Panc1 (cell line): ENCODE results near the gene KCNH6. TPM values are rescaled to one million over a fixed set of nuclear protein-coding genes. Genes with fewer than 3 reads are reported as not detected.

Experiments used
- ATAC-seq: fragments of 200-7000 bp; cut with Tn5 transposase; 2 replicates; pipeline ENCODE4 v1.9.1; 2020; ENCODE audit warnings: mild to moderate bottlenecking, moderate library complexity
- BruUV-seq: library from RNA; stranded (reverse); fragments of 400-500 nt; replicated peaks from 2 replicates; lab custom pipeline; 2021; lab: Mats Ljungman, UMichigan
- CTCF ChIA-PET: fragments of 300-600 bp; sonication (Branson Sonifier 250); formaldehyde crosslinking; loops from one replicate; lab custom pipeline; 2022; ENCODE audit warnings: antibody characterized with exemption; lab: Charles Lee
- POLR2A ChIA-PET: fragments of 300-600 bp; sonication (Branson Sonifier 250); formaldehyde crosslinking; loops from one replicate; lab custom pipeline; 2022; ENCODE audit warnings: antibody characterized with exemption; lab: Charles Lee
- DNase-seq: peaks from one replicate; pipeline ENCODE4 v3.0.0-alpha.2; 2010; ENCODE audit warnings: low read depth, low spot score
- H3K27ac ChIP-seq: 2 replicates; pipeline ENCODE4 v1.5.1; 2011; ENCODE audit warnings: mild to moderate bottlenecking, low read length, inconsistent platforms
- H3K27me3 ChIP-seq: fragments of 200-500 bp; sonication (Bioruptor generic); 2 replicates; pipeline ENCODE4 v1.6.0; 2014; ENCODE audit warnings: low read length, inconsistent platforms; ENCODE audit not compliant: control insufficient read depth, insufficient read depth
- H3K36me3 ChIP-seq: fragments of 200-500 bp; sonication (Bioruptor generic); 2 replicates; pipeline ENCODE4 v1.5.1; 2014; ENCODE audit warnings: inconsistent platforms, mild to moderate bottlenecking, low read length, moderate library complexity; ENCODE audit not compliant: control insufficient read depth, insufficient read depth
- H3K4me1 ChIP-seq: 2 replicates; pipeline ENCODE4 v1.5.1; 2011; ENCODE audit warnings: inconsistent platforms, mild to moderate bottlenecking, low read length, moderate library complexity; ENCODE audit not compliant: control insufficient read depth, insufficient read depth
- H3K4me3 ChIP-seq, 2 experiments: 2 replicates each; pipeline ENCODE4 v1.5.1; 2011 to 2012; ENCODE audit warnings: low read depth in 2 of 2, low read length in 2 of 2, mild to moderate bottlenecking in 2 of 2, inconsistent platforms in 1 of 2, moderate library complexity in 1 of 2
- H3K9me3 ChIP-seq: fragments of 200-500 bp; sonication (Bioruptor generic); 2 replicates; pipeline ENCODE4 v1.5.1; 2014; ENCODE audit warnings: low read depth, mild to moderate bottlenecking, inconsistent platforms, low read length, moderate library complexity; ENCODE audit not compliant: control insufficient read depth, insufficient read depth
- CTCF ChIP-seq: fragments of 450-650 bp; IDR thresholded peaks from 2 replicates; pipeline ENCODE4 v1.5.1; 2017; ENCODE audit warnings: mild to moderate bottlenecking
- POLR2AphosphoS5 ChIP-seq: IDR thresholded peaks from 2 replicates; pipeline ENCODE4 v1.6.1; 2012; ENCODE audit warnings: mild to moderate bottlenecking, low read depth, low read length, moderate library complexity
- REST ChIP-seq, 2 experiments: IDR thresholded peaks; 2 replicates each; pipeline ENCODE4 v1.6.1; 2011 to 2012; ENCODE audit warnings: low read depth in 2 of 2, control low read depth in 1 of 2, low read length in 1 of 2, mild to moderate bottlenecking in 1 of 2, moderate library complexity in 1 of 2; ENCODE audit not compliant: insufficient read depth in 1 of 2
- SIN3A ChIP-seq: IDR thresholded peaks from 2 replicates; pipeline ENCODE4 v1.6.1; 2012; ENCODE audit warnings: low read depth, mild to moderate bottlenecking, low read length, moderate library complexity, borderline replicate concordance; ENCODE audit not compliant: insufficient read depth
- TCF7L2 ChIP-seq: IDR thresholded peaks from 2 replicates; pipeline ENCODE4 v1.6.1; 2011; ENCODE audit warnings: mild to moderate bottlenecking, low read depth, low read length, inconsistent platforms
- in situ Hi-C: cut with HindIII; loops from 2 replicates; pipeline ENCODE4 v1.10.0; 2016; ENCODE audit warnings: low sequenced_read_pairs, low pct_unique_long_range_greater_than_20kb
- intact Hi-C: fragments of 100-400 bp; cut with micrococcal nuclease; formaldehyde crosslinking; loops from one replicate; pipeline ENCODE4 v1.10.0; 2022; ENCODE audit not compliant: unreplicated experiment
- total RNA-seq: library from RNA; stranded (reverse); gene quantifications from one replicate; pipeline ENCODE4 v1.2.1, GENCODE V29; 2021; ENCODE audit not compliant: unreplicated experiment

KCNH6 gene
- total RNA-seq, 1 experiment from 2014 or later = not detected

GRCh38 chr17:63503341-63503705 is 19.8 kb upstream of the KCNH6 start:
- ChIA-PET CTCF (interaction anchor here (0.9 kb wide), 1 partner anchor 24 kb away, joined by 4 read pairs; no protein-coding TSS in a partner anchor), POLR2A (no interaction called here)
- Histone ChIP-seq H3K4me1 (no peaks in the 10 kb centered on the region), H3K27me3 (peaks cover 4% of the 10 kb centered on the region), H3K4me3 (no peak overlapping the region), H3K36me3 (no peaks in the 10 kb centered on the region), H3K27ac (no peak overlapping the region), H3K9me3 (no peaks in the 10 kb centered on the region)
- DNase-seq (no peak), ATAC-seq (no peak)
- intact Hi-C loops = no loop called here
- in situ Hi-C loops = no loop called here
- TF ChIP-seq REST (IDR thresholded peaks at IDR 0.05; ENCODE audit: insufficient read depth in 1 of 2, low read depth in 2 of 2, low read length in 1 of 2) (no peak), CTCF (no peak), TCF7L2 (no peak), SIN3A (no peak), POLR2AphosphoS5 (no peak)
- BruUV-seq = no TSS peak

GRCh38 chr17:63504261-63504660 is 18.9 kb upstream of the KCNH6 start:
- CTCF ChIA-PET = no interaction called here
- ATAC-seq = no peak

More at GRCh38 chr17:63504261-63504660, 18.9 kb upstream of the KCNH6 start:
- POLR2A ChIA-PET = no interaction called here
- Histone ChIP-seq H3K36me3 (no peaks in the 10 kb centered on the region), H3K9me3 (no peaks in the 10 kb centered on the region), H3K4me3 (no peak overlapping the region), H3K27ac (no peak overlapping the region), H3K4me1 (no peaks in the 10 kb centered on the region), H3K27me3 (peaks cover 4% of the 10 kb centered on the region)
- no peak for DNase-seq
- BruUV-seq = no TSS peak
- in situ Hi-C loops = no loop called here
- intact Hi-C loops = no loop called here
- TF ChIP-seq POLR2AphosphoS5 (no peak), REST (IDR thresholded peaks at IDR 0.05; ENCODE audit: insufficient read depth in 1 of 2, low read depth in 2 of 2, low read length in 1 of 2) (no peak), CTCF (no peak), SIN3A (no peak), TCF7L2 (no peak)
